HepG2 (cell line): ENCODE measurements around the gene CSRNP3. TPM values are rescaled to one million over a fixed set of nuclear protein-coding genes. Genes with fewer than 3 reads are reported as not detected.

ENCODE experiments used
- ATAC-seq: fragments of 200-7000 bp; cut with Tn5 transposase; 3 replicates; pipeline ENCODE4 v1.9.1; 2020; ENCODE audit warnings: mild to moderate bottlenecking, moderate library complexity
- BruUV-seq: library from RNA; stranded (reverse); fragments of 400-500 nt; replicated peaks from 2 replicates; lab custom pipeline; 2021; lab: Mats Ljungman, UMichigan
- CTCF ChIA-PET: fragments of 300-600 bp; formaldehyde crosslinking; extraction: SDS; loops from one replicate; lab custom pipeline; 2021; ENCODE audit warnings: low total read pairs, inconsistent platforms, low intra/inter-chr PET ratio; lab: Yijun Ruan, JAX
- POLR2A ChIA-PET: fragments of 350-600 bp; sonication (Branson Sonifier 250); formaldehyde crosslinking; loops from one replicate; lab custom pipeline; 2020; ENCODE audit warnings: antibody characterized with exemption, inconsistent platforms; lab: Yijun Ruan, JAX
- DNase-seq: peaks from one replicate; pipeline ENCODE4 v3.0.0-alpha.2; 2015; ENCODE audit warnings: low spot score
- FAIRE-seq: peaks from 3 replicates; lab custom pipeline; 2011; peaks lifted over from hg19 to GRCh38; lab: Jason Lieb, UNC
- H2AFZ ChIP-seq: one replicate; pipeline ENCODE4 v1.6.1; 2011; ENCODE audit warnings: low read length, inconsistent platforms
- H3K27ac ChIP-seq: fragments of 300-600 bp; 3 replicates; pipeline ENCODE4 v1.8.0; 2011; ENCODE audit warnings: mixed run types, mild to moderate bottlenecking, mixed read lengths, low read length, inconsistent platforms; ENCODE audit not compliant: insufficient read depth; ENCODE audit errors: extremely low read length
- H3K27me3 ChIP-seq, 2 experiments: fragments of 200-600 bp in 1 of 2; 2 replicates in 1 of 2; 3 replicates in 1 of 2; pipeline versions ENCODE4 v1.6.0 to v1.8.0; 2011; ENCODE audit warnings: low read length in 2 of 2, mild to moderate bottlenecking in 2 of 2, moderate library complexity in 2 of 2, inconsistent platforms in 1 of 2; ENCODE audit not compliant: insufficient read depth in 2 of 2, control insufficient read depth in 1 of 2
- H3K36me3 ChIP-seq, 2 experiments: fragments of 200-600 bp in 1 of 2; replicated peaks in 1 of 2; 2 replicates in 1 of 2; 3 replicates in 1 of 2; pipeline versions ENCODE4 v1.5.1 to v1.8.0; 2011; ENCODE audit warnings: low read length in 2 of 2, inconsistent platforms in 1 of 2; ENCODE audit not compliant: insufficient read depth in 2 of 2, control insufficient read depth in 1 of 2
- H3K4me1 ChIP-seq: 2 replicates; pipeline ENCODE4 v1.5.1; 2012; ENCODE audit warnings: low read length, inconsistent platforms; ENCODE audit not compliant: insufficient read depth
- H3K4me2 ChIP-seq: 2 replicates; pipeline ENCODE4 v1.6.0; 2011; ENCODE audit warnings: low read depth, low read length, inconsistent platforms
- H3K4me3 ChIP-seq, 3 experiments: fragments of 200-600 bp in 1 of 3; sonication (generic), shearing (Covaris generic) in 1 of 3; replicated peaks in 1 of 3; 2 replicates each; pipeline ENCODE4 v1.5.1; 2011 to 2016; ENCODE audit warnings: low read length in 3 of 3, inconsistent platforms in 2 of 3, low read depth in 2 of 3, mild to moderate bottlenecking in 2 of 3, control low read depth in 1 of 3, mixed read lengths in 1 of 3; ENCODE audit not compliant: insufficient read depth in 1 of 3
- H3K79me2 ChIP-seq: one replicate; pipeline ENCODE4 v1.6.1; 2011; ENCODE audit warnings: low read length, inconsistent platforms; ENCODE audit not compliant: insufficient read depth
- H3K9ac ChIP-seq: 2 replicates; pipeline ENCODE4 v1.6.0; 2011; ENCODE audit warnings: mild to moderate bottlenecking, low read depth, low read length, inconsistent platforms; ENCODE audit not compliant: insufficient read depth
- H3K9me3 ChIP-seq: 2 replicates; pipeline ENCODE4 v1.5.1; 2012; ENCODE audit warnings: mild to moderate bottlenecking, low read length
- H4K20me1 ChIP-seq: 2 replicates; pipeline ENCODE4 v1.6.0; 2011; ENCODE audit warnings: inconsistent platforms, mild to moderate bottlenecking, low read length, moderate library complexity; ENCODE audit not compliant: insufficient read depth
- MAFK ChIP-seq, 2 experiments: IDR thresholded peaks in 1 of 2; conservative IDR thresholded peaks in 1 of 2; 2 replicates each; pipeline ENCODE4 v1.6.1; 2011; ENCODE audit warnings: improper control_type of control experiment in 2 of 2, low read length in 2 of 2
- ZNF609 ChIP-seq: sonication (generic); formaldehyde crosslinking; IDR thresholded peaks from 2 replicates; pipeline ENCODE4 v1.4.0; 2020; ENCODE audit warnings: mild to moderate bottlenecking, missing genetic modification reagents, borderline replicate concordance
- ZNF674 ChIP-seq: sonication (generic); formaldehyde crosslinking; IDR thresholded peaks from 2 replicates; pipeline ENCODE4 v1.5.0; 2020; ENCODE audit warnings: low read depth, mild to moderate bottlenecking, missing genetic modification reagents
- in situ Hi-C: cut with HindIII; loops from 2 replicates; pipeline ENCODE4 v1.10.0; 2017; ENCODE audit warnings: low pct_unique_long_range_greater_than_20kb; ENCODE audit not compliant: extremely low pct_ligation_motif_present
- intact Hi-C: fragments of 100-400 bp; cut with micrococcal nuclease; formaldehyde crosslinking; loops from one replicate; pipeline ENCODE4 v1.10.0; 2022; ENCODE audit not compliant: unreplicated experiment
- polyA plus RNA-seq, 8 experiments: library from polyadenylated mRNA; depleted of rRNA in 3 of 8; stranded (reverse) in 7 of 8; unstranded in 1 of 8; fragments of >200 nt; fragmentation: Illumina TruSeq in 4 of 8; extraction: Trizol in 4 of 8; gene quantifications; 2 replicates each; pipeline versions ENCODE4 v1.2.1 to v1.2.3, GENCODE V29; 2011 to 2016; ENCODE audit warnings: low read depth in 4 of 8, missing spikeins in 1 of 8, mixed read lengths in 1 of 8; ENCODE audit not compliant: insufficient read depth in 1 of 8
- total RNA-seq, 5 experiments: library from RNA; depleted of rRNA; stranded (reverse); fragments of >200 nt; fragmentation: Illumina TruSeq; extraction: Trizol; gene quantifications; 2 replicates each; pipeline ENCODE4 v1.2.3, GENCODE V29; 2016; ENCODE audit warnings: low read depth in 1 of 5

CSRNP3 gene
- total and polyA plus RNA-seq, 2 of the 13 experiments (the other 11 are each of a cell fraction or from before 2014, with no cell fraction given) = not detected

DNA sequence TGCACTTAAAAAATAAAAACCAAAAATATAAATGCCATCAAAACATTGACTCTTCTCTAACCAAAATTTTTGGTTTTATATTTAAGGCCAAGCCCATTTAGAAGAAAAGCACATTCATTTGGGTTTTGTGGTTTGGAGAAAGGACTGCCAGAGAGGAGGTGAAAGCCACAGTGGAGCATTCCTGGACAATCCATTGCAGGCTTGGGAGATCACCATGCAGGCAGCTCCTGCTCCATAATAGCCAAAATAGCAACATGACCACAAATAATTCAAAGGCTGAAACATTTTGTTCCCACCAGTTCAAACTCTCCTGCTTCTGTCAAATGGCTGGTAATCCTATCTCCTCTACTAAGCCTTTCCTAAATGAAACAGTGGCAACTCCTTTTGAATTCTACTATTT is 251.0 kb downstream of the CSRNP3 start:
- no peak for TF ChIP-seq ZNF609
- Histone ChIP-seq H3K27ac (no peak overlapping the region), H3K4me2 (no peak overlapping the region), H3K79me2 (no peaks in the 10 kb centered on the region), H3K9me3 (no peaks in the 10 kb centered on the region), H3K4me3 (no peak overlapping the region), H2AFZ (no peak overlapping the region), H4K20me1 (no peaks in the 10 kb centered on the region), H3K4me1 (no peaks in the 10 kb centered on the region), H3K9ac (no peak overlapping the region), H3K36me3 (no peaks in the 10 kb centered on the region), H3K27me3 (peaks cover 0 to 18% of the 10 kb centered on the region in 2 experiments; a peak in 3 of 5 replicates)
- ChIA-PET POLR2A (no interaction called here), CTCF (no interaction called here)
- DNase-seq = no peak
- ATAC-seq = no peak
- no TSS peak for BruUV-seq
- intact Hi-C loops (no loop called here), in situ Hi-C loops (no loop called here)
- FAIRE-seq = no peak

DNA sequence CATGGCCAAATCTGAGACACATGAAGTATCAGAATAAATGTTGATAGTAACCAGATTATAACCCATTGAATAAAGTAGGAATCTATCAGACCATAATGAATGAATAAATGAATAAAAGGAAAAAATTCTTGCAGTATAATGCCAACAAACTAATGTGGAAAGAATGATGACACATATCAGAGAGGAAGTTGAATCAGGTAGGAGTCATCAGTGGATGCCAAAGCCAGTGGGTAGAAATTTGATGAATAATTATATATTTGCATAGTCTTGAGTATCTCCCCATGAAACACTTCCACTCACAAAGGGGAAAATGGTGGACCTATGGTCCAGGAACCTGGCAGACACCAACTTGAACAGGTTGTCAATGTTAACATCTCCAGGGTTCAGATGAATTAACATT is 255.9 kb downstream of the CSRNP3 start:
- ChIA-PET CTCF (no interaction called here), POLR2A (no interaction called here)
- Histone ChIP-seq H3K4me1 (no peaks in the 10 kb centered on the region), H3K27me3 (peaks cover 0 to 12% of the 10 kb centered on the region in 2 experiments; a peak in 3 of 5 replicates), H3K4me2 (no peak overlapping the region), H3K9me3 (no peaks in the 10 kb centered on the region), H3K36me3 (no peaks in the 10 kb centered on the region), H2AFZ (no peak overlapping the region), H3K4me3 (no peak overlapping the region), H4K20me1 (no peaks in the 10 kb centered on the region; the same call in 1 of the 2 replicates), H3K27ac (no peak overlapping the region), H3K9ac (no peak overlapping the region), H3K79me2 (no peaks in the 10 kb centered on the region)
- no TSS peak for BruUV-seq
- intact Hi-C loops (no loop called here), in situ Hi-C loops (no loop called here)
- TF ChIP-seq MAFK (conservative IDR thresholded peaks at IDR 0.05 in 1 of 2, IDR thresholded peaks at IDR 0.05 in 1 of 2; ENCODE audit: low read length in 2 of 2) (no peak), ZNF674 (CRISPR knock-in tag) (no peak)
- no peak for FAIRE-seq
- no peak for DNase-seq
- ATAC-seq = no peak

Other genes with a start within 250 kb of the CSRNP3 start
- gene SCN2A, start 230.3 kb upstream of the CSRNP3 start, total RNA-seq (2016; rRNA removed; fragmentation: Illumina TruSeq; extraction: Trizol) = 0.17 and 0.20 TPM in 2 replicates
- 0.30 and 0.31 TPM in 2 replicates for gene SCN2A, start 230.3 kb upstream of the CSRNP3 start, polyA plus RNA-seq (2011; rRNA removed)